Measurements from ENCODE around the gene INSRR. TPM values are rescaled to one million over a fixed set of nuclear protein-coding genes. Genes with fewer than 3 reads are reported as not detected.
A peak's percentile ranks its signal among the peaks of the same experiment; 100 is the strongest.

INSRR gene
- 0.40 TPM for total RNA-seq
- long read RNA-seq, partial matches to known transcripts, result 5 of 7 reads
- long read RNA-seq, other reads (novel, unspliced or antisense), result 2 of 7 reads

GRCh38 chr1:156858959-156859522, at the start of gene INSRR:
TSS of gene INSRR (minus strand) at chr1:156859117. CDS start at chr1:156858621, 496 bp downstream.
- peak; percentile 57 for ATAC-seq (ENCODE audit: poor library complexity)
- DNase-seq, result no peak
- intact Hi-C loops (cut with DNase I), result loop anchor here (2.0 to 5.0 kb wide), 2 partner anchors 20 to 57 kb away; no protein-coding TSS in a partner anchor

GRCh38 chr1:156908541-156908940, 49.6 kb upstream of the INSRR start:
- DNase-seq (no peak), ATAC-seq (ENCODE audit: poor library complexity) (no peak)
- intact Hi-C loops (cut with DNase I), result no loop called here

- DNase-seq (no peak), ATAC-seq (ENCODE audit: poor library complexity) (no peak)
- intact Hi-C loops (cut with DNase I), result no loop called here
Measured at GRCh38 chr1:156906206-156906906, 47.4 kb upstream of the INSRR start.

GRCh38 chr1:156905651-156906050, 46.7 kb upstream of the INSRR start:
- DNase-seq, result no peak
- intact Hi-C loops (cut with DNase I), result no loop called here
- ATAC-seq (ENCODE audit: poor library complexity), result no peak

- ATAC-seq (ENCODE audit: poor library complexity) (no peak), DNase-seq (no peak)
- intact Hi-C loops (cut with DNase I), result no loop called here
Measured at GRCh38 chr1:156905176-156905575, 46.3 kb upstream of the INSRR start.

GRCh38 chr1:156904187-156904959, 45.5 kb upstream of the INSRR start:
- DNase-seq (no peak), ATAC-seq (ENCODE audit: poor library complexity) (no peak)
- intact Hi-C loops (cut with DNase I), result no loop called here

GRCh38 chr1:156903328-156904091, 44.6 kb upstream of the INSRR start:
- no peak for DNase-seq
- ATAC-seq (ENCODE audit: poor library complexity), result no peak
- intact Hi-C loops (cut with DNase I), result no loop called here

- intact Hi-C loops (cut with DNase I), result no loop called here
- no peak for DNase-seq
- no peak for ATAC-seq (ENCODE audit: poor library complexity)
Measured at GRCh38 chr1:156901966-156902915, 43.3 kb upstream of the INSRR start.

- ATAC-seq (ENCODE audit: poor library complexity), result no peak
- DNase-seq, result no peak
- intact Hi-C loops (cut with DNase I), result no loop called here
Measured at GRCh38 chr1:156901590-156901900, 42.6 kb upstream of the INSRR start.

- no peak for ATAC-seq (ENCODE audit: poor library complexity)
- no peak for DNase-seq
- intact Hi-C loops (cut with DNase I), result no loop called here
Measured at GRCh38 chr1:156900896-156901589, 42.1 kb upstream of the INSRR start.

GRCh38 chr1:156899956-156900718, 41.2 kb upstream of the INSRR start:
- DNase-seq (no peak), ATAC-seq (ENCODE audit: poor library complexity) (no peak)
- intact Hi-C loops (cut with DNase I), result loop anchor here (10.0 kb wide), 1 partner anchor 205 kb away; no protein-coding TSS in a partner anchor

- intact Hi-C loops (cut with DNase I), result loop anchor here (10.0 kb wide), 1 partner anchor 204 kb away; no protein-coding TSS in a partner anchor
- DNase-seq, result no peak
- ATAC-seq (ENCODE audit: poor library complexity), result no peak
Measured at GRCh38 chr1:156898971-156899664, 40.2 kb upstream of the INSRR start.

GRCh38 chr1:156898161-156898566, 39.2 kb upstream of the INSRR start:
- DNase-seq (peak; percentile 75), ATAC-seq (ENCODE audit: poor library complexity) (peak; percentile 8)
- intact Hi-C loops (cut with DNase I), result loop anchor here (10.0 kb wide), 1 partner anchor 203 kb away; no protein-coding TSS in a partner anchor

- DNase-seq (no peak), ATAC-seq (ENCODE audit: poor library complexity) (no peak)
- intact Hi-C loops (cut with DNase I), result loop anchor here (10.0 kb wide), 1 partner anchor 202 kb away; no protein-coding TSS in a partner anchor
Measured at GRCh38 chr1:156897078-156897825, 38.3 kb upstream of the INSRR start.

GRCh38 chr1:156896490-156897033, 37.6 kb upstream of the INSRR start:
- ATAC-seq (ENCODE audit: poor library complexity) (no peak), DNase-seq (no peak)
- intact Hi-C loops (cut with DNase I), result loop anchor here (10.0 kb wide), 1 partner anchor 202 kb away; no protein-coding TSS in a partner anchor

Measured in Right ventricle myocardium superior (tissue), 1 donor.